ENCODE results near the gene CMTR1. TPM values are rescaled to one million over a fixed set of nuclear protein-coding genes. Genes with fewer than 3 reads are reported as not detected.

CMTR1 gene
- total RNA-seq, 1 experiment from 2014 or later: 37.7 TPM

- TF ChIP-seq TCF7L2 (IDR thresholded peaks at IDR 0.05; ENCODE audit: low read depth, low read length) (no peak), POLR2AphosphoS5 (IDR thresholded peaks at IDR 0.05; ENCODE audit: low read depth, low read length) (no peak), SIN3A (IDR thresholded peaks at IDR 0.05; ENCODE audit: borderline replicate concordance, insufficient read depth, low read depth, low read length) (no peak), REST (IDR thresholded peaks at IDR 0.05; ENCODE audit: insufficient read depth in 1 of 2, low read depth in 2 of 2, low read length in 1 of 2) (no peak), CTCF (IDR thresholded peaks at IDR 0.05) (no peak)
- ATAC-seq (no peak), DNase-seq (ENCODE audit: low read depth, low spot score) (no peak)
- CTCF ChIA-PET: no interaction called here
- peaks cover 12% of the 10 kb centered on the region; the same call in 1 of the 2 replicates for H3K9me3 ChIP-seq (ENCODE audit: control insufficient read depth, insufficient read depth, low read depth, low read length)
- no peak overlapping the region for H3K4me3 ChIP-seq (ENCODE audit: low read depth in 2 of 2, low read length in 2 of 2)
- H3K4me1 ChIP-seq (ENCODE audit: control insufficient read depth, insufficient read depth, low read length): no peaks in the 10 kb centered on the region
- no peaks in the 10 kb centered on the region for H3K36me3 ChIP-seq (ENCODE audit: control insufficient read depth, insufficient read depth, low read length)
- no TSS peak for BruUV-seq (replicated peaks)
- intact Hi-C loops (cut with micrococcal nuclease; ENCODE audit: unreplicated experiment): no loop called here
- POLR2A ChIA-PET: no interaction called here
- no peaks in the 10 kb centered on the region for H3K27me3 ChIP-seq (ENCODE audit: control insufficient read depth, insufficient read depth, low read length)
- H3K27ac ChIP-seq (ENCODE audit: low read length): no peak overlapping the region
- in situ Hi-C loops (cut with HindIII; ENCODE audit: low pct_unique_long_range_greater_than_20kb, low sequenced_read_pairs): no loop called here
Measured at GRCh38 chr6:37463110-37463509, 30.1 kb downstream of the CMTR1 start.

GRCh38 chr6:37467718-37468117 lies 34.7 kb downstream of the CMTR1 start:
- H3K9me3 ChIP-seq (ENCODE audit: control insufficient read depth, insufficient read depth, low read depth, low read length): peaks cover 12% of the 10 kb centered on the region; the same call in 1 of the 2 replicates
- in situ Hi-C loops (cut with HindIII; ENCODE audit: low pct_unique_long_range_greater_than_20kb, low sequenced_read_pairs): no loop called here
- peaks cover 3% of the 10 kb centered on the region for H3K36me3 ChIP-seq (ENCODE audit: control insufficient read depth, insufficient read depth, low read length)
- H3K27ac ChIP-seq (ENCODE audit: low read length): no peak overlapping the region
- H3K27me3 ChIP-seq (ENCODE audit: control insufficient read depth, insufficient read depth, low read length): no peaks in the 10 kb centered on the region
- TF ChIP-seq TCF7L2 (IDR thresholded peaks at IDR 0.05; ENCODE audit: low read depth, low read length) (no peak), SIN3A (IDR thresholded peaks at IDR 0.05; ENCODE audit: borderline replicate concordance, insufficient read depth, low read depth, low read length) (no peak), CTCF (IDR thresholded peaks at IDR 0.05) (no peak), REST (IDR thresholded peaks at IDR 0.05; ENCODE audit: insufficient read depth in 1 of 2, low read depth in 2 of 2, low read length in 1 of 2) (no peak), POLR2AphosphoS5 (IDR thresholded peaks at IDR 0.05; ENCODE audit: low read depth, low read length) (no peak)
- intact Hi-C loops (cut with micrococcal nuclease; ENCODE audit: unreplicated experiment): no loop called here
- ChIA-PET POLR2A (no interaction called here), CTCF (no interaction called here)
- no peaks in the 10 kb centered on the region for H3K4me1 ChIP-seq (ENCODE audit: control insufficient read depth, insufficient read depth, low read length)
- DNase-seq (ENCODE audit: low read depth, low spot score) (no peak), ATAC-seq (no peak)
- no peak overlapping the region for H3K4me3 ChIP-seq (ENCODE audit: low read depth in 2 of 2, low read length in 2 of 2)
- BruUV-seq (replicated peaks): no TSS peak

All from Panc1 (cell line).